GM12878 (cell line): ENCODE measurements around the gene NUP107. TPM values are rescaled to one million over a fixed set of nuclear protein-coding genes. Genes with fewer than 3 reads are reported as not detected.

Experiments used
- ATAC-seq: fragments of 200-7000 bp; cut with Tn5 transposase; 3 replicates; pipeline ENCODE4 v1.9.1; 2020; ENCODE audit warnings: mild to moderate bottlenecking, moderate library complexity
- BruUV-seq: library from RNA; stranded (reverse); fragments of 400-500 nt; replicated peaks from 2 replicates; lab custom pipeline; 2021; lab: Mats Ljungman, UMichigan
- CTCF ChIA-PET: fragments of 300-600 bp; sonication (Branson Sonifier 250); formaldehyde crosslinking; extraction: SDS; loops from one replicate; lab custom pipeline; 2021; ENCODE audit warnings: inconsistent platforms; lab: Yijun Ruan, JAX
- POLR2A ChIA-PET: fragments of 350-600 bp; formaldehyde crosslinking; extraction: SDS; loops from one replicate; lab custom pipeline; 2021; ENCODE audit warnings: inconsistent platforms; lab: Charles Lee
- RAD21 ChIA-PET: fragments of 300-600 bp; sonication (Branson Sonifier 250); formaldehyde crosslinking; loops from one replicate; lab custom pipeline; 2023; ENCODE audit warnings: antibody characterized with exemption; ENCODE audit not compliant: unreplicated experiment; lab: Charles Lee
- SMC1A ChIA-PET: fragments of 300-600 bp; sonication (Branson Sonifier 250); formaldehyde crosslinking; loops from one replicate; lab custom pipeline; 2023; ENCODE audit not compliant: unreplicated experiment, uncharacterized antibody; lab: Charles Lee
- DNase-seq: peaks from one replicate; pipeline ENCODE4 v3.0.0-alpha.2; 2011; ENCODE audit warnings: low read depth, low spot score
- FAIRE-seq: peaks from 3 replicates; lab custom pipeline; 2011; peaks lifted over from hg19 to GRCh38; lab: Jason Lieb, UNC
- H2AFZ ChIP-seq: 2 replicates; pipeline ENCODE4 v1.6.0; 2011; ENCODE audit warnings: low read depth, low read length, control low read depth; ENCODE audit not compliant: control insufficient read depth
- H3K27ac ChIP-seq: 2 replicates; pipeline ENCODE4 v1.5.1; 2011; ENCODE audit warnings: control low read depth; ENCODE audit not compliant: control insufficient read depth, insufficient read depth
- H3K27me3 ChIP-seq, 2 experiments: replicated peaks in 1 of 2; 2 replicates each; pipeline versions ENCODE4 v1.6.0 to v1.6.1; 2011; ENCODE audit warnings: low read length in 1 of 2; ENCODE audit not compliant: control insufficient read depth in 2 of 2, insufficient read depth in 2 of 2
- H3K36me3 ChIP-seq, 2 experiments: 2 replicates each; pipeline ENCODE4 v1.5.1; 2011; ENCODE audit warnings: low read length in 1 of 2; ENCODE audit not compliant: control insufficient read depth in 2 of 2, insufficient read depth in 2 of 2
- H3K4me1 ChIP-seq: 2 replicates; pipeline ENCODE4 v1.6.1; 2011; ENCODE audit warnings: mild to moderate bottlenecking, low read length, moderate library complexity, mixed read lengths; ENCODE audit not compliant: control insufficient read depth, insufficient read depth
- H3K4me2 ChIP-seq: 2 replicates; pipeline ENCODE4 v1.6.0; 2011; ENCODE audit warnings: control low read depth; ENCODE audit not compliant: control insufficient read depth, insufficient read depth
- H3K4me3 ChIP-seq: fragments of 200-600 bp; sonication (generic); 2 replicates; pipeline ENCODE4 v1.5.1; 2016
- H3K79me2 ChIP-seq: 2 replicates; pipeline ENCODE4 v1.6.0; 2011; ENCODE audit warnings: low read length; ENCODE audit not compliant: control insufficient read depth, insufficient read depth
- H3K9ac ChIP-seq: 2 replicates; pipeline ENCODE4 v1.8.0; 2011; ENCODE audit warnings: low read length, control low read depth, mixed read lengths; ENCODE audit not compliant: control insufficient read depth, insufficient read depth
- H3K9me3 ChIP-seq: replicated peaks from 3 replicates; pipeline ENCODE4 v1.5.1; 2011; ENCODE audit warnings: mild to moderate bottlenecking, low read length; ENCODE audit not compliant: control insufficient read depth, insufficient read depth
- H4K20me1 ChIP-seq: 2 replicates; pipeline ENCODE4 v1.6.0; 2011; ENCODE audit not compliant: control insufficient read depth, insufficient read depth
- ATF2 ChIP-seq: IDR thresholded peaks from 2 replicates; pipeline ENCODE4 v1.6.1; 2012; ENCODE audit warnings: low read length, inconsistent platforms
- BCLAF1 ChIP-seq: fragments of 450-650 bp; IDR thresholded peaks from 2 replicates; pipeline ENCODE4 v1.6.1; 2017; ENCODE audit warnings: antibody characterized with exemption, mild to moderate bottlenecking, moderate library complexity
- CBFB ChIP-seq: IDR thresholded peaks from 2 replicates; pipeline ENCODE4 v1.6.1; 2016; ENCODE audit warnings: antibody characterized with exemption, low read depth
- E2F4 ChIP-seq: IDR thresholded peaks from 2 replicates; pipeline ENCODE4 v1.6.1; 2012; ENCODE audit warnings: low read depth, low read length, improper control_type of control experiment
- ETV6 ChIP-seq, 2 experiments: fragments of 450-650 bp in 1 of 2; IDR thresholded peaks in 1 of 2; conservative IDR thresholded peaks in 1 of 2; 2 replicates each; pipeline ENCODE4 v1.6.1; 2014; ENCODE audit warnings: antibody characterized with exemption in 1 of 2, borderline replicate concordance in 1 of 2, low read depth in 1 of 2, mild to moderate bottlenecking in 1 of 2, moderate library complexity in 1 of 2
- FOXK2 ChIP-seq: fragments of 450-650 bp; IDR thresholded peaks from 2 replicates; pipeline ENCODE4 v1.6.1; 2017; ENCODE audit warnings: mild to moderate bottlenecking, moderate library complexity
- IRF5 ChIP-seq: fragments of 450-650 bp; IDR thresholded peaks from 2 replicates; pipeline ENCODE4 v1.6.1; 2017; ENCODE audit warnings: borderline replicate concordance
- NRF1 ChIP-seq: conservative IDR thresholded peaks from 2 replicates; pipeline ENCODE4 v1.6.1; 2011; ENCODE audit warnings: mild to moderate bottlenecking, low read depth, low read length, improper control_type of control experiment
- PBX3 ChIP-seq: IDR thresholded peaks from 2 replicates; pipeline ENCODE4 v1.6.1; 2011; ENCODE audit warnings: mild to moderate bottlenecking, low read depth, low read length, moderate library complexity; ENCODE audit not compliant: insufficient replicate concordance
- SKIL ChIP-seq: fragments of 450-650 bp; IDR thresholded peaks from 2 replicates; pipeline ENCODE4 v1.6.1; 2017; ENCODE audit warnings: mild to moderate bottlenecking, low read depth, inconsistent platforms; ENCODE audit not compliant: poor library complexity, severe bottlenecking
- SREBF1 ChIP-seq: IDR thresholded peaks from 2 replicates; pipeline ENCODE4 v1.6.1; 2012; ENCODE audit warnings: mild to moderate bottlenecking, low read length
- ZBED1 ChIP-seq: IDR thresholded peaks from 2 replicates; pipeline ENCODE4 v1.6.1; 2016; ENCODE audit warnings: borderline replicate concordance
- ZNF274 ChIP-seq: IDR thresholded peaks from one replicate; pipeline ENCODE4 v1.8.0; 2011; ENCODE audit not compliant: insufficient read length, insufficient read depth
- WGBS: methylation state at CpG from one replicate; pipeline ENCODE4 v1.1.6; 2016; ENCODE audit warnings: low lambda C conversion rate; ENCODE audit not compliant: insufficient replicate concordance, insufficient coverage; ENCODE audit errors: missing lambda C conversion rate; 5-methylcytosine and 5-hydroxymethylcytosine counted together
- in situ Hi-C: fragments of 300-500 bp; cut with MboI; formaldehyde crosslinking; loops from 9 replicates; pipeline ENCODE4 v1.14.3; 2018; ENCODE audit warnings: mixed read lengths
- intact Hi-C: fragments of 100-400 bp; cut with micrococcal nuclease; formaldehyde crosslinking; loops from one replicate; pipeline ENCODE4 v1.14.2; 2022; ENCODE audit not compliant: unreplicated experiment
- polyA plus RNA-seq, 11 experiments: library from polyadenylated mRNA; depleted of rRNA in 4 of 11; unstranded in 6 of 11; stranded (reverse) in 5 of 11; fragments of >200 nt; fragmentation: Nextera tagmentation in 4 of 11; fragmentation: Illumina TruSeq in 1 of 11; extraction: Ambion mirVana in 4 of 11; extraction: Trizol in 1 of 11; gene quantifications; 1 replicate in 1 of 11; 2 replicates in 10 of 11; pipeline versions ENCODE4 v1.2.1 to v1.2.3, GENCODE V29; 2011 to 2016; ENCODE audit warnings: inconsistent platforms in 2 of 11, missing spikeins in 2 of 11, low read depth in 1 of 11
- total RNA-seq, 4 experiments: library from RNA; depleted of rRNA in 3 of 4; stranded (reverse); fragments of >200 nt in 3 of 4; fragmentation: Illumina TruSeq in 1 of 4; extraction: Trizol in 1 of 4; gene quantifications; 2 replicates each; pipeline versions ENCODE4 v1.2.1 to v1.2.3, GENCODE V29; 2013 to 2021

Gene NUP107
- total and polyA plus RNA-seq, 10 of the 15 experiments (the other 5 are each of a cell fraction or from before 2014, with no cell fraction given), result 73.4 to 132 (median 92.4) TPM

GRCh38 chr12:68776976-68777610, 90.3 kb downstream of the NUP107 start:
- Histone ChIP-seq H3K9ac (no peak overlapping the region), H3K4me3 (no peak overlapping the region), H3K27me3 (no peaks in the 10 kb centered on the region)
- no peak for FAIRE-seq
- RAD21 ChIA-PET, result no interaction called here
- WGBS, result 58% methylated on average over 5 of the region's 5 CpGs
- CTCF ChIA-PET, result interaction anchor here (0.9 kb wide), 1 partner anchor 19 kb away, joined by 3 read pairs; no protein-coding TSS in a partner anchor
- TF ChIP-seq ZNF274, result no peak
- TF ChIP-seq CBFB, result no peak
- no peak for TF ChIP-seq NRF1
- TF ChIP-seq PBX3, result no peak
- TF ChIP-seq FOXK2, result no peak
- TF ChIP-seq BCLAF1, result no peak
- TF ChIP-seq SKIL, result no peak
- TF ChIP-seq ETV6 (conservative IDR thresholded peaks at IDR 0.05 in 1 of 2, IDR thresholded peaks at IDR 0.05 in 1 of 2; ENCODE audit: borderline replicate concordance in 1 of 2, low read depth in 1 of 2), result no peak
- no peak for TF ChIP-seq SREBF1
- TF ChIP-seq IRF5, result no peak
- TF ChIP-seq E2F4, result no peak
- TF ChIP-seq ATF2, result no peak
- no peak for TF ChIP-seq ZBED1
- TF ChIP-seq, all 136 proteins: peak for 0
- no peaks in the 10 kb centered on the region for H4K20me1 ChIP-seq
- SMC1A ChIA-PET, result no interaction called here
- H2AFZ ChIP-seq, result no peak overlapping the region
- no peak for ATAC-seq
- peaks cover 6% of the 10 kb centered on the region; the same call in 1 of the 2 replicates for H3K4me1 ChIP-seq
- intact Hi-C loops (no loop called here), in situ Hi-C loops (no loop called here)
- no peaks in the 10 kb centered on the region for H3K36me3 ChIP-seq
- no TSS peak for BruUV-seq
- H3K79me2 ChIP-seq, result no peaks in the 10 kb centered on the region
- no peak overlapping the region for H3K27ac ChIP-seq
- POLR2A ChIA-PET, result interaction anchor here (0.9 kb wide), 1 partner anchor 14 kb away, joined by 4 read pairs; no protein-coding TSS in a partner anchor
- DNase-seq, result no peak
- H3K9me3 ChIP-seq, result no peaks in the 10 kb centered on the region
- H3K4me2 ChIP-seq, result no peak overlapping the region
